Right forelimb (tissue), 1 donor: ENCODE results near the gene JARID2.
"Not testable (repeated sequence)": the region's sequence is repeated elsewhere in the genome, so short reads cannot be mapped to it uniquely, and the experiment has no call there.

Experiments used
- DNase-seq: peaks from one replicate; pipeline ENCODE4 v3.0.0-alpha.2; 2018

Gene JARID2

DNA sequence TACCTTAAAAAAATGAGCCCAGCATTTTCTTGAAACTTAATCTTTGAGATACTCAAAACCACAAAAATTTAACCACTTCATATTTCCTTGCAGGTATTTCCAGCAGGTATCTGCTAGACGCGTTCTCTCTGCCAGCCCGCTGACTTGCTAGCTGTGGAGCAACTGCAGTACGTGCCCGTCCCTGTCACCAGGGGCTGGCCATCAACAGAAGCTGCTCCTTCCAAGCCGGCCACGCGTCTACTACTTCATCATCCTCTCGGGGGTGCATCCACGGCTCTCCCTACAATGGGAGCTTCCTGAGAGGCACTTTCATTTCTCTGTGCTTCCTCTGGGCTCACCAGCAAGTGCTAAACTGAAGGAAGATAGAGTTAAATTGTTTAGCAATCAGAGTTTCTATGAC lies 284.5 kb downstream of the JARID2 start:
- no peak for DNase-seq

- DNase-seq, result no peak
Observed at GRCh38 chr6:15531973-15532372, 286.1 kb downstream of the JARID2 start.

DNA sequence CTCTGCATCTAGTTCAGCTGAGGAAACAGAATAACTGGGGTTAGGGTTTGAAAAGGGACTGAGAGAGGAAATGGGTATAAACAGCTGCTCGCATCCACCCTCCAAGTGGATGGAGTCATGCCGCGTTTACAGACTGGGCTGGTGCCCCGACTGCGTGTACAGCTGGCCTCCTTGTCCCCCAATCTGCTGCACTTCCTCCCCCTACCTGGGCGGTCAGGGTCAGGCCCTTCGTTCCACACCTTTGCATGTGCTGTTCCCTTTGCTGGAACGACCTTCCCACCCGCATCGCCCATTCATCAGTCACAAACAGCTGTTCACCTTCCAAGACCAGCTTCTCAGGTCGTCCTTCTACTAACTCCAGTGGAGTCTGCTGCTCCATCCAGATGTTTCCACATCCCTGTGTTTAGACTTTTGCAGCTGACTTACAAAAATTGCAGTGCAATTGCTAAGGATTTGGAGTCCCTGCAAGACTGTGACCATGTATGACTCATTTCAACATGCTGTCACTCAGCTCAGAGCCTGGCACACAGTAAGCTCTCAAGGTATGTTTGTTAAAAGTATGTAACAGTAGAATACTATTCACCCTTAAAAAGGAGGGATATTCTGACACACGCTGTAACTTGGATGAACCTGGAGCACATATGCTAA lies 287.6 kb downstream of the JARID2 start:
- no peak for DNase-seq

DNA sequence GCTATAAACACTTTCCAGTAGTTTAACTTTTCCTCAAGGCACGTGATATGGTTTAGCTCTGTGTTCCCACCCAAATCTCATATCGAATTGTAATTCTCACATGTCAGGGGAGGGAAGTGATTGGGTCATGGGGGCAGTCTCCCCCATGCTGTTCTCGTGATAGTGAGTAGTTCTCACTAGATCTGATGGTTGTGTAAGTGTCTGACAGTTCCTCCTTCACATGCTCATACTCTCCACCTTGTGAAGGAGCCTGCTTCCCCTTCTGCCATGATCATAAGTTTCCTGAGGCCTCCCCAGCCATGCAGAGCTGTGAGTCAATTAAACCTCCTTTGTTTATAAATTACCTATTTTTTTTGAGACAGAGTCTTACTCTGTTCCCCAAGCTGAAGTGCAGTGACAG lies 289.1 kb downstream of the JARID2 start:
- no peak for DNase-seq

GRCh38 chr6:15535495-15536197 lies 289.8 kb downstream of the JARID2 start:
- no peak for DNase-seq

DNA sequence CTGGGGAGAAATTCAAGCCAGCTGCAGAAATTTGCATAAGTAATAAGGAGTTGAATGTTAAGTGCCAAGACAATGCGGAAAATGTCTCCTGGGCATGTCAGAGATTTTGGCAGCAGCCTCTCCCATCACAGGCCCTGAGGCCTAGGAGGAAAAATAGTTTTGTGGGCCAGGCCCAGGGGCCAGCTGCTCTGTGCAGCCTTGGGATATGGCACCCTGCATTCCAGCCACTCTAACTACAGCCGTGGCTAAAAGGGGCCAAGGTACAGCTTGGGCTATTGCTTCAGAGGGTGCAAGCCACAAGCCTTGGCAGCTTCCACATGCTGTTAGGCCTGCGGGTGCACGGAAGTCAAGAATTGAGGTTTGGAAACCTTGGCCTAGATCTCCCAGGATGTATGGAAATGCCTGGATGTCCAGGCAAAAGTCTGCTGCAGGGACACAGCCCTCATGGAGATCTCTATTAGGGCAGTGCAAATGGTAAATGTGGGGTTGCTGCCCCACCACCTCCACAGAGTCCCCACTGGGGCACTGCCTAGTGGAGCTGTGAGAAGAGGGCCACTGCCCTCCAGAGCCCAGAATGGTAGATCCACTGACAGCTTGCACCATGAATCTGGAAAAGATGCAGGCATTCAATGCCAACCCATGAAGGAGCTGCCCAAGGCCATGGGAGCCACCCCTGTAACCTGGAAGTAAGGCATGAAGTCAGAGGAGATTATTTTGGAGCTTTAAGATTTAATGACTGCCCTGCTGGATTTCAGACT lies 290.5 kb downstream of the JARID2 start:
- no peak for DNase-seq

- DNase-seq, result no peak
Observed at GRCh38 chr6:15538106-15538505, 292.2 kb downstream of the JARID2 start.

- DNase-seq, result no peak
Observed at GRCh38 chr6:15538766-15539495, 293.1 kb downstream of the JARID2 start.

GRCh38 chr6:15539722-15540270 lies 293.9 kb downstream of the JARID2 start:
- DNase-seq, result no peak

GRCh38 chr6:15543332-15543917 lies 297.6 kb downstream of the JARID2 start:
- DNase-seq, result not testable (repeated sequence)

GRCh38 chr6:15544321-15544900 lies 298.5 kb downstream of the JARID2 start:
- no peak for DNase-seq

DNA sequence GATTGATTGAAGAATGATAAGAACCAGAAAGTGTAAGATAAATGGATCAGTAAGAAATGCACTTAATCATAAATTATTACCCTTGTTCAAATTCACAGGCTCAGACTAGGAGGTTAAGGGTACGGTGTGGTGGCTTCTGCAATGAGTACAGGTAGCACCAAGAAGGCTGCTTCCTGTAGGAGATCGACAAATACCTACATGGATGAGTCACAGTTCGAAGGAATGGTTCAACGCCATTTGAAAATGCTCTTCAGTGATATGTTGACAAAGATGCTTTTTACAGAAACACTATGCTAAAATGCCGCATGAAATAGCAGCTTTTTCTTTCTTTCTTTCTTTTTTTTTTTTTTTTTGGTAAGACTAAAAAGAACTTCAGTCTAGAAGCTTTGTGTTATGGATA lies 300.7 kb downstream of the JARID2 start:
- no peak for DNase-seq

GRCh38 chr6:15547400-15547799 lies 301.5 kb downstream of the JARID2 start:
- DNase-seq, result no peak

DNA sequence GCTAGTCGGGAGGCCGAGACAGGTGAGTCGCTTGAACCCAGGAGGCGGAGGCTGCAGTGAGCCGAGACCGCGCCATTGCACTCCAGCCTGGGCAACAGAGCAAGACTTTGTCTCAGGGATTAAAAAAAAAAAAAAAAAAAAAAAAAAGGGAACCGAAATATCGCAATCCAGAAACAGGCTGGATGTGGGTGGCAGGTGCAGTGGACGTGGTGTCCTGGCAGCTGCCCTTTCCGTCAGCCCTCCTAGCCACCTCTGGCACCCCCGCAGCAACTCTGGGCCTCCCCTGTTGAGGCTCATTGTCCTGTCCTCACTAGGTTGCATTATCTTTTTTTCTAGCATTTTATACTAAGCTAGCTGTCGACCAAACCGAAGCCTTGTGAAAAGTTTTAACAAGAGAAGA lies 303.5 kb downstream of the JARID2 start:
- DNase-seq, result no peak

DNA sequence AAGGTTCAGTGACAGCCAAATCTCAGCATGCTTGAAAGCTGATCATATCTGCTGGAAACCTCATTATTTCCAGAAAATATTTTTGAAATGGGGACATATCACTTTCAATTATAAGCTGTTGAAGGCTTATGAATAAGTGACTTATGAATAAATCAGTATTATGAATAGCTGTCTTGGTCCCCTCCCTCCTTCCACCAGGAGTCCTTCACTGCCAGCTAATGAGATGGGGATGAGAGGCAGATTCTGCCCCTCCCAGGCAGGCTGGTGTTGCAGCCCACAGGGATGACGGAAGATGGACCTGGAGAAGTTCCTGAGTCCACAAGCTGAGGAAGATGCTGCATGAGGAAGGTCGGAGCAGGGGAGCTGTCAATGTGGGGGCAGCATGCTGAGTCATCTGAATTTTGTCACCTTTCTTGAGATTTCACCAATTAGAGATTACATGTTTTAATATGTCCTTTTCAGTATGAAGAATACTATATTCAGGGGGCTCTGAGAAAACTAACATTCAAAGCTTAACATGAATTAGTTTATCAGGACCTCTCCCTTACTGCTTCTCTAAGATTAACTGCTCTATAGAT lies 304.8 kb downstream of the JARID2 start:
- no peak for DNase-seq

DNA sequence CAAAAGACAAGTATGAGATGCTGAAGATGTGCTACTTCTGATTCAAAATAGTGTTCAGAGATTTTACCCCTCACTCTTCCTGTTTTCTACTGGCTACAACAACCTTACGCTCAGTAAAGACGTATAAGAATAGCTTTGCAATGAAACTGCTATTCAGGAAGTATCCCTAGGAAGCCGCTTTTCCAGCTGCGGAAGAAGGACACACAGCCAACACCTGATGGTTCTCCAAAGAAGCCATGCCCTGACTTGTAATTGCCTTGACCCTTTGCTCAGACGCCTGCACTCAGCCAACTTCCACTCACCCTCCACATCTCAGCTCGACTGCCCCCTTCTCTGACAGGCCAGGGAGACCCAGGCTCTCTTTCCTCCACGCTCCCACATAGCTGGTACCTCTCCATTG lies 305.4 kb downstream of the JARID2 start:
- no peak for DNase-seq

DNA sequence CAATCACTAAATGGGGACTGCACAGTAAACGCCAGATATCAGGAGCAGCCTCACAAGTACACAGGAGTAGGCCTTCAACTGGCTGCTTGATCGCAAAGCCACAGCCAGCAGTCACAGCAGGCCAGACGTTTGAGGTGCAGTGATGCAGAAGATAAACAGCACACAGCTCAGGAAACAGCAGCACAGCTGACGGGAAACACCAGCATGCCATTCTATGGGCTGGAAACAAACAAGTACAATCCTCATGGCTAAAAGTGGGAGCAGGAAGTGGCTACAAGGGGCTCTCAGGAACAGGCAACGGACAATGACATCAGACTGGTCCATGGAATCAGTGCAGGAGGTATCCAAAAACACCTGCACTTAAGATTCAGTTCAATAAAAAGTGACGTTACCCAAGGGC lies 305.9 kb downstream of the JARID2 start:
- peak; percentile 58 for DNase-seq

DNA sequence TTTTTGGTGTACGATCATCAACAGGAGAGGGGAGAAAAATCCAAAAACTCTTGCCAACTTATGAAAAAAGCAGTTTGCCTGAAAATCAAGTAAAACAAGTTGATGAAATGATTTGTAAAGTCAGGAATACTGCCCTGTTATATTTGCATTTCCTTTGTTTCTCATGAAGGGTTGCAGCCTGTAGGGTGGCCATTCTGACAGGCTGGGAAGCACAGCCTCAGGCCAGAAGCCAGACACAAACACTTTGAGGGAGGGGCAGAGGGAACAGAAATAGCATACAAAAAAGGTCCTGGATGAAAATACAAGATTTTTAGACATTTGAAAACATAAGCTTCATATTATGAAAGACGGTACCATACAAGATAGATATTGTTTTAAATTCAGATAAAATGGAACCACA lies 307.2 kb downstream of the JARID2 start:
- DNase-seq, result no peak

GRCh38 chr6:15553736-15554294 lies 307.9 kb downstream of the JARID2 start:
- DNase-seq, result no peak

GRCh38 chr6:15554728-15555100 lies 308.8 kb downstream of the JARID2 start:
- DNase-seq, result no peak
